Retina (tissue), 1 donor: ENCODE data around the gene PYDC1.
A peak's percentile ranks its signal among the peaks of the same experiment; 100 is the strongest.

Experiments
- DNase-seq: peaks from one replicate; pipeline ENCODE4 v3.0.0-alpha.2; 2016

PYDC1 gene

GRCh38 chr16:31177136-31177535, 39.8 kb downstream of the PYDC1 start:
- no peak for DNase-seq

GRCh38 chr16:31170048-31170447, 46.9 kb downstream of the PYDC1 start:
- DNase-seq: peak; percentile 25

- DNase-seq: no peak
Observed at GRCh38 chr16:31168848-31169247, 48.1 kb downstream of the PYDC1 start.

DNA sequence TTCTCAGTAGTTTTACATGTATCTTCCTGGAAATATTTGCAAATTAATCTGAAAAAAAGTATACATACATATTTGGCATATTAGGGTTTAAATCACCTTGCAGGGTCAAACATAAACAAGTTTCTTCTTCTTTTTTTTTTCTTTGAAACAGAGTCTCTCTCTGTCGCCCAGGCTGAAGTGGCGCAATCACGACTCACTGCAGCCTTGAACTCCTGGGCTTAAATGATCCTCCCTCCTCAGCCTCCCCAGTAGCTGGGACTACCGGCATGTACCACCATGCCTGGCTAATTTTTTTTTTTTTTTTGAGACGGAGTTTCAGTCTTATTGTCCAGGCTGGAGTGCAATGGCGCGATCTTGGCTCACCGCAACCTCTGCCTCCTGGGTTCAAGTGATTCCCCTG, 49.6 kb downstream of the PYDC1 start:
- no peak for DNase-seq
